T-cell (primary cell): ENCODE data around the gene TSSK6. TPM values are rescaled to one million over a fixed set of nuclear protein-coding genes. Genes with fewer than 3 reads are reported as not detected.
A peak's percentile ranks its signal among the peaks of the same experiment; 100 is the strongest.

ENCODE experiments used
- ATAC-seq, 4 experiments: fragments of 200-7000 bp in 3 of 4; fragments of 150-1000 bp in 1 of 4; cut with Tn5 transposase; replicated peaks in 1 of 4; 1 replicate in 3 of 4; 2 replicates in 1 of 4; pipeline ENCODE4 v1.10.0; 2021; ENCODE audit warnings: moderate library complexity in 3 of 4, mild to moderate bottlenecking in 2 of 4, moderate number of reproducible peaks in 1 of 4
- CTCF ChIA-PET, 2 donors: fragments of 300-600 bp; sonication (Branson Sonifier 250); formaldehyde crosslinking; loops; one replicate each; lab custom pipeline; 2022; ENCODE audit warnings: antibody characterized with exemption in 2 of 2; lab: Charles Lee
- POLR2A ChIA-PET, 2 donors: fragments of 300-600 bp; sonication (Branson Sonifier 250); formaldehyde crosslinking; loops; one replicate each; lab custom pipeline; 2022; ENCODE audit warnings: antibody characterized with exemption in 2 of 2; lab: Charles Lee
- DNase-seq, 35 experiments: peaks; one replicate each; pipeline versions ENCODE4 v3.0.0 to v3.0.0-alpha.2; 2013 to 2023
- H3K27ac ChIP-seq: one replicate; pipeline ENCODE4 v1.5.1; 2013; ENCODE audit warnings: low read length
- H3K27me3 ChIP-seq, 2 experiments: replicated peaks in 1 of 2; 1 replicate in 1 of 2; 2 replicates in 1 of 2; pipeline versions ENCODE4 v1.6.1 to v1.7.0; 2013; ENCODE audit warnings: low read length in 1 of 2, mixed read lengths in 1 of 2; ENCODE audit not compliant: control insufficient read depth in 2 of 2, insufficient read depth in 2 of 2; ENCODE audit errors: extremely low read depth in 1 of 2
- H3K36me3 ChIP-seq, 2 donors: 1 replicate in 1 of 2; 2 replicates in 1 of 2; pipeline versions ENCODE4 v1.6.1 to v1.7.0; 2013; ENCODE audit warnings: low read length in 1 of 2; ENCODE audit not compliant: control insufficient read depth in 2 of 2, insufficient read depth in 1 of 2; ENCODE audit errors: extremely low read depth in 1 of 2
- H3K4me1 ChIP-seq, 2 experiments: 1 replicate in 1 of 2; 2 replicates in 1 of 2; pipeline versions ENCODE4 v1.6.1 to v1.7.0; 2013; ENCODE audit warnings: low read length in 2 of 2, mixed read lengths in 1 of 2; ENCODE audit not compliant: insufficient read depth in 2 of 2, control insufficient read depth in 1 of 2; ENCODE audit errors: extremely low read depth in 1 of 2
- H3K4me3 ChIP-seq, 2 donors: 1 replicate in 1 of 2; 2 replicates in 1 of 2; pipeline versions ENCODE4 v1.5.1 to v1.7.0; 2013; ENCODE audit warnings: mild to moderate bottlenecking in 2 of 2, low read length in 1 of 2, moderate library complexity in 1 of 2; ENCODE audit not compliant: control insufficient read depth in 1 of 2; ENCODE audit errors: extremely low read depth in 1 of 2
- H3K9me3 ChIP-seq: 2 replicates; pipeline ENCODE4 v1.7.0; 2013
- H3K27ac Mint-ChIP-seq, 2 donors: one replicate each; pipeline ENCODE4 v1.8.0; 2020 to 2021; ENCODE audit warnings: mild to moderate bottlenecking in 2 of 2, mixed read lengths in 2 of 2
- H3K27me3 Mint-ChIP-seq, 2 donors: one replicate each; pipeline ENCODE4 v1.8.0; 2021 to 2022; ENCODE audit warnings: mixed read lengths in 2 of 2
- H3K36me3 Mint-ChIP-seq: one replicate; pipeline ENCODE4 v1.8.0; 2021; ENCODE audit warnings: mixed read lengths
- H3K4me1 Mint-ChIP-seq, 3 donors: one replicate each; pipeline ENCODE4 v1.8.0; 2020 to 2022; ENCODE audit warnings: mixed read lengths in 3 of 3, mild to moderate bottlenecking in 1 of 3
- H3K4me3 Mint-ChIP-seq, 3 donors: one replicate each; pipeline ENCODE4 v1.8.0; 2020 to 2022; ENCODE audit warnings: mild to moderate bottlenecking in 3 of 3, mixed read lengths in 3 of 3, moderate library complexity in 3 of 3
- H3K9me3 Mint-ChIP-seq, 3 donors: one replicate each; pipeline ENCODE4 v1.8.0; 2020 to 2022; ENCODE audit warnings: mixed read lengths in 3 of 3
- WGBS: methylation state at CpG from one replicate; pipeline ENCODE4 v1.1.5; 2013; ENCODE audit warnings: missing lambda C conversion rate; ENCODE audit not compliant: insufficient coverage; 5-methylcytosine and 5-hydroxymethylcytosine counted together
- total RNA-seq, 35 experiments: library from RNA in 6 of 35; stranded (reverse) in 6 of 35; fragments of 120-200 nt in 1 of 35; gene quantifications; one replicate each; pipeline versions ENCODE4 v1.2.1 to v1.2.4 and lab custom pipeline; 2013 to 2026

Gene TSSK6
- total RNA-seq, 5 donors from 2014 or later (not counting 1 experiment from before 2014, with no cell fraction given) = 3.9 to 13.0 (median 11.0) TPM

GRCh38 chr19:19487077-19487949 is 28.0 kb downstream of the TSSK6 start:
- 90% methylated on average over 8 of the region's 9 CpGs for WGBS
- DNase-seq = no peak
- peaks cover 0 to 31% of the 10 kb centered on the region in 2 donors for H3K36me3 ChIP-seq
- peak overlapping the region in 1 of 3 donors; percentile 79 for H3K4me3 Mint-ChIP-seq
- no peaks in the 10 kb centered on the region for H3K9me3 Mint-ChIP-seq
- no peaks in the 10 kb centered on the region for H3K9me3 ChIP-seq
- H3K4me1 ChIP-seq = peaks cover 32 to 75% of the 10 kb centered on the region in 2 experiments
- ChIA-PET POLR2A (interaction anchor here in 1 of 2 donors (0.6 kb wide), 1 partner anchor 156 kb away, joined by 4 read pairs; the partner anchor contains the start of gene GMIP), CTCF (interaction anchor here (0.5 to 4.4 kb wide), 5 partner anchors 102 to 126 kb away, joined by 3 to 64 read pairs (median 4); no protein-coding TSS in a partner anchor)
- peaks cover 60 to 70% (median 64%) of the 10 kb centered on the region in 3 donors for H3K4me1 Mint-ChIP-seq
- peak overlapping the region; percentile 98 for H3K27ac ChIP-seq
- ATAC-seq = no peak
- no peak overlapping the region for H3K4me3 ChIP-seq
- H3K27ac Mint-ChIP-seq = peak overlapping the region; percentile 95 to 99
- no peaks in the 10 kb centered on the region for H3K27me3 ChIP-seq
- peaks cover 8% of the 10 kb centered on the region for H3K36me3 Mint-ChIP-seq
- no peaks in the 10 kb centered on the region for H3K27me3 Mint-ChIP-seq

- 86% methylated on average over 12 of the region's 15 CpGs for WGBS
- DNase-seq = no peak
- H3K4me1 ChIP-seq = peaks cover 32 to 80% of the 10 kb centered on the region in 2 experiments
These were observed 28.8 kb downstream of the TSSK6 start for GRCh38 chr19:19486343-19487076.

GRCh38 chr19:19485998-19486290 is 29.4 kb downstream of the TSSK6 start:
- Histone ChIP-seq H3K4me1 (peaks cover 32 to 85% of the 10 kb centered on the region in 2 experiments), H3K27ac (peak overlapping the region; percentile 98)
- POLR2A ChIA-PET = no interaction called here

More at GRCh38 chr19:19486343-19487076, 28.8 kb downstream of the TSSK6 start:
- CTCF ChIA-PET = interaction anchor here in 1 of 2 donors (0.6 kb wide), 1 partner anchor 125 kb away, joined by 4 read pairs; no protein-coding TSS in a partner anchor
- H3K4me1 Mint-ChIP-seq = peaks cover 60 to 72% (median 66%) of the 10 kb centered on the region in 3 donors
- H3K36me3 Mint-ChIP-seq = peaks cover 8% of the 10 kb centered on the region
- peak overlapping the region in 1 of 3 donors; percentile 79 for H3K4me3 Mint-ChIP-seq
- peak overlapping the region; percentile 95 to 99 for H3K27ac Mint-ChIP-seq
- H3K9me3 Mint-ChIP-seq = no peaks in the 10 kb centered on the region
- no peaks in the 10 kb centered on the region for H3K9me3 ChIP-seq
- POLR2A ChIA-PET = no interaction called here
- H3K36me3 ChIP-seq = peaks cover 0 to 26% of the 10 kb centered on the region in 2 donors
- H3K4me3 ChIP-seq = no peak overlapping the region
- ATAC-seq = no peak
- H3K27me3 Mint-ChIP-seq = no peaks in the 10 kb centered on the region
- no peaks in the 10 kb centered on the region for H3K27me3 ChIP-seq
- H3K27ac ChIP-seq = peak overlapping the region; percentile 98

GRCh38 chr19:19485161-19485997 is 30.0 kb downstream of the TSSK6 start:
- ATAC-seq = no peak
- Histone ChIP-seq H3K36me3 (peaks cover 5 to 31% of the 10 kb centered on the region in 2 donors), H3K27ac (peak overlapping the region; percentile 98), H3K9me3 (no peaks in the 10 kb centered on the region), H3K4me3 (no peak overlapping the region), H3K4me1 (peaks cover 32 to 85% of the 10 kb centered on the region in 2 experiments), H3K27me3 (no peaks in the 10 kb centered on the region)
- Mint-ChIP-seq H3K4me1 (peaks cover 64 to 78% (median 72%) of the 10 kb centered on the region in 3 donors), H3K4me3 (no peak overlapping the region), H3K9me3 (no peaks in the 10 kb centered on the region), H3K36me3 (peaks cover 8% of the 10 kb centered on the region), H3K27ac (peak overlapping the region; percentile 95 to 99), H3K27me3 (no peaks in the 10 kb centered on the region)
- POLR2A ChIA-PET = no interaction called here
- CTCF ChIA-PET = no interaction called here
- 91% methylated on average over 11 of the region's 15 CpGs for WGBS
- DNase-seq = no peak

More at GRCh38 chr19:19485998-19486290, 29.4 kb downstream of the TSSK6 start:
- Mint-ChIP-seq H3K4me3 (no peak overlapping the region), H3K27me3 (no peaks in the 10 kb centered on the region), H3K9me3 (no peaks in the 10 kb centered on the region), H3K27ac (peak overlapping the region; percentile 95 to 99), H3K36me3 (peaks cover 8% of the 10 kb centered on the region), H3K4me1 (peaks cover 64 to 75% (median 70%) of the 10 kb centered on the region in 3 donors)
- ATAC-seq (no peak), DNase-seq (no peak)
- Histone ChIP-seq H3K36me3 (peaks cover 0 to 28% of the 10 kb centered on the region in 2 donors), H3K4me3 (no peak overlapping the region), H3K9me3 (no peaks in the 10 kb centered on the region), H3K27me3 (no peaks in the 10 kb centered on the region)
- 100% methylated on average over 2 of the region's 5 CpGs for WGBS
- CTCF ChIA-PET = no interaction called here

GRCh38 chr19:19482809-19483596 is 32.3 kb downstream of the TSSK6 start:
- no peaks in the 10 kb centered on the region for H3K27me3 ChIP-seq
- H3K27ac ChIP-seq = no peak overlapping the region
- peaks cover 10 to 39% of the 10 kb centered on the region in 2 donors for H3K36me3 ChIP-seq
- ATAC-seq (no peak), DNase-seq (no peak)
- no peak overlapping the region for H3K4me3 Mint-ChIP-seq
- CTCF ChIA-PET = no interaction called here
- no peak overlapping the region for H3K4me3 ChIP-seq
- no peaks in the 10 kb centered on the region for H3K9me3 ChIP-seq
- no peaks in the 10 kb centered on the region for H3K9me3 Mint-ChIP-seq
- H3K36me3 Mint-ChIP-seq = peaks cover 8% of the 10 kb centered on the region
- peak overlapping the region; percentile 45 to 72 for H3K27ac Mint-ChIP-seq
- 97% methylated on average over 14 of the region's 19 CpGs for WGBS
- no peaks in the 10 kb centered on the region for H3K27me3 Mint-ChIP-seq
- POLR2A ChIA-PET = interaction anchor here in 1 of 2 donors (0.5 kb wide), 1 partner anchor 307 kb away, joined by 11 read pairs; no protein-coding TSS in a partner anchor
- H3K4me1 ChIP-seq = peaks cover 10 to 66% of the 10 kb centered on the region in 2 experiments
- H3K4me1 Mint-ChIP-seq = peaks cover 55 to 70% (median 69%) of the 10 kb centered on the region in 3 donors
